ENCODE results near the gene NSMCE3.

GRCh38 chr15:29252234-29252633 is 17.4 kb downstream of the NSMCE3 start:
- TF ChIP-seq POLR2A (IDR thresholded peaks at IDR 0.05) (no peak), CTCF (IDR thresholded peaks at IDR 0.05) (no peak)

Measured in body of pancreas (tissue), 4 donors.